Measurements from ENCODE around the gene PPEF2. TPM values are rescaled to one million over a fixed set of nuclear protein-coding genes. Genes with fewer than 3 reads are reported as not detected.
A peak's percentile ranks its signal among the peaks of the same experiment; 100 is the strongest.

Gene PPEF2
- total and polyA plus RNA-seq, 8 donors, result not detected

DNA sequence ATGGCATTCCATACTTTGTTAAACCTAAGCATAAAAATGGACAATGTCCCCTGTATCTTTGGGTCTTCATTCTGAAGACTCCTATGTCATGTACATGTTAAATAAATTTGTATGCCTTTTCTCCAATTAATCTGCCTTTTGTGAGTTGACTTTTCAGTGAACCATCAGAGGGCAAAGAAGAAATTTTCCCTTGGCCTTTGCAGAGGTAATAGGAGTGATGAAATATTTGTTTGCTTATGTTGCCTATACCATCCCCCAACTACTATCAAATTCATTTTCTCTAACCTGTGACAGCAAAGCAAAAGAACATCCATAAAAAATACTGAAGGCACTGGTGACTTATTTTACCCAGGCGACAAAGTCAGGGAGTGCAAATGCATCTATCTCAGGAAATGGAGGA is 20.3 kb upstream of the PPEF2 start:
- Histone ChIP-seq H3K36me3 (no peaks in the 10 kb centered on the region), H3K4me3 (no peak overlapping the region), H3K27me3 (no peaks in the 10 kb centered on the region), H3K9me3 (no peaks in the 10 kb centered on the region), H3K27ac (no peak overlapping the region), H3K4me1 (no peaks in the 10 kb centered on the region)
- no peak for ATAC-seq
- TF ChIP-seq, protein P1, sequence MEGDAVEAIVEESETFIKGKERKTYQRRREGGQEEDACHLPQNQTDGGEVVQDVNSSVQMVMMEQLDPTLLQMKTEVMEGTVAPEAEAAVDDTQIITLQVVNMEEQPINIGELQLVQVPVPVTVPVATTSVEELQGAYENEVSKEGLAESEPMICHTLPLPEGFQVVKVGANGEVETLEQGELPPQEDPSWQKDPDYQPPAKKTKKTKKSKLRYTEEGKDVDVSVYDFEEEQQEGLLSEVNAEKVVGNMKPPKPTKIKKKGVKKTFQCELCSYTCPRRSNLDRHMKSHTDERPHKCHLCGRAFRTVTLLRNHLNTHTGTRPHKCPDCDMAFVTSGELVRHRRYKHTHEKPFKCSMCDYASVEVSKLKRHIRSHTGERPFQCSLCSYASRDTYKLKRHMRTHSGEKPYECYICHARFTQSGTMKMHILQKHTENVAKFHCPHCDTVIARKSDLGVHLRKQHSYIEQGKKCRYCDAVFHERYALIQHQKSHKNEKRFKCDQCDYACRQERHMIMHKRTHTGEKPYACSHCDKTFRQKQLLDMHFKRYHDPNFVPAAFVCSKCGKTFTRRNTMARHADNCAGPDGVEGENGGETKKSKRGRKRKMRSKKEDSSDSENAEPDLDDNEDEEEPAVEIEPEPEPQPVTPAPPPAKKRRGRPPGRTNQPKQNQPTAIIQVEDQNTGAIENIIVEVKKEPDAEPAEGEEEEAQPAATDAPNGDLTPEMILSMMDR (IDR thresholded peaks at IDR 0.05), result no peak
- no peak for DNase-seq
- intact Hi-C loops (cut with DNase I), result no loop called here
- FAIRE-seq, result no peak
- WGBS, 2 donors, result 92 to 95% methylated on average over 1 of the region's 1 CpG

DNA sequence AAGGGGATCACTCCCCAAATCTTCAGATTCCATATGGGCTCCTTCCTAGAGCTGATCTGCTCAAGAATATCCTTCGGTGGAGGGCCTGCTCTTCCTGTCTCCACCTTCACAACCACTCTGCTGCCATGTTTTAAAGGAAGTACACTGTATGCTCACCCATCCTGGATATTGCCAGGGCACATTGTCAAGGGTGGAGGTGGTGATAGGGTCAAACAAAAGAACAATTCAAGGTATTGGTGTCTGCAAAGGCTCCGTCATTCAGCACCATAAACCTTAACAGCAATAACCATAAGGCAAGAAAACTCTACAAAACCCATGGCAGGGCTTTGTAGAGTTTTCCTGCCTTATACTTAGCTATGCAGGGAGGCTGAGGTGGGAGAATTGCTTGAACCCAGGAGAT is 19.7 kb upstream of the PPEF2 start:
- intact Hi-C loops (cut with DNase I), result no loop called here
- Histone ChIP-seq H3K4me3 (no peak overlapping the region), H3K27ac (no peak overlapping the region), H3K9me3 (no peaks in the 10 kb centered on the region), H3K27me3 (no peaks in the 10 kb centered on the region), H3K4me1 (peaks cover 0 to 3% (median 0%) of the 10 kb centered on the region in 3 donors), H3K36me3 (no peaks in the 10 kb centered on the region)
- DNase-seq (no peak), FAIRE-seq (no peak), ATAC-seq (no peak)
- TF ChIP-seq, protein P1 (IDR thresholded peaks at IDR 0.05), result no peak
- WGBS, 2 donors, result 94 to 97% methylated on average over 2 of the region's 2 CpGs

GRCh38 chr4:75920327-75920726 is 18.1 kb upstream of the PPEF2 start:
- Histone ChIP-seq H3K9me3 (no peaks in the 10 kb centered on the region), H3K4me3 (no peak overlapping the region), H3K27me3 (no peaks in the 10 kb centered on the region), H3K36me3 (no peaks in the 10 kb centered on the region), H3K27ac (no peak overlapping the region), H3K4me1 (peaks cover 0 to 10% (median 4%) of the 10 kb centered on the region in 3 donors)
- TF ChIP-seq, protein P1 (IDR thresholded peaks at IDR 0.05), result no peak
- DNase-seq (no peak), FAIRE-seq (no peak), ATAC-seq (no peak)
- intact Hi-C loops (cut with DNase I), result no loop called here
- 91 to 95% methylated on average over 4 of the region's 4 CpGs for WGBS, 2 donors

DNA sequence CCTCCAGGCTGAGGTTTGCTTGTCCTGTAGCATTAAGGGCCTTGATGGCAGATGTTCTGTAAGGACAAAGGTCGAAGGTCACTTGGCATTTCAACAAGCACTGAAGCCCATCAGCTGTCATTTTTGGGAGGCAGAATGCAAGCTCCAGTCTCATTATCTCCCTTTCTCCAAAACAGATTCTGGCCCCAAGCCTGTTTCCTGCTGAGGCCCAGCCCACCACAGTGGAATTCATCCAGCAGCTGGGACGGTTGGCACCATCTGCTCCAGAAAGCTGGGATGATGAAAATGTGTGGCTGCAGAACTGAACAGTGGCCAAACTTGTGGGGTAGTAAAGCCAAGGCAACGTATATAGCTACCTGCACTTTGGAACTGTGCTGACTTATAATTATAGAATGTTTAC is 17.7 kb upstream of the PPEF2 start:
- TF ChIP-seq, protein P1 (IDR thresholded peaks at IDR 0.05), result no peak
- Histone ChIP-seq H3K27me3 (no peaks in the 10 kb centered on the region), H3K4me1 (peaks cover 0 to 10% (median 4%) of the 10 kb centered on the region in 3 donors), H3K9me3 (no peaks in the 10 kb centered on the region), H3K4me3 (no peak overlapping the region), H3K36me3 (no peaks in the 10 kb centered on the region), H3K27ac (no peak overlapping the region)
- ATAC-seq (no peak), FAIRE-seq (no peak), DNase-seq (no peak)
- 42 to 52% methylated on average over 3 of the region's 3 CpGs for WGBS, 2 donors
- intact Hi-C loops (cut with DNase I), result no loop called here

GRCh38 chr4:75916091-75916661 is 13.9 kb upstream of the PPEF2 start:
- WGBS, 2 donors, result 4 to 7% methylated on average over 1 of the region's 1 CpG
- Histone ChIP-seq H3K4me3 (no peak overlapping the region), H3K27me3 (no peaks in the 10 kb centered on the region), H3K36me3 (no peaks in the 10 kb centered on the region), H3K4me1 (peaks cover 0 to 10% (median 4%) of the 10 kb centered on the region in 3 donors), H3K9me3 (no peaks in the 10 kb centered on the region), H3K27ac (peak overlapping the region in 2 of 4 donors; percentile 35 to 59)
- ATAC-seq (peak; percentile 88 to 98 (median 96)), DNase-seq (peak in 3 of 6 donors; percentile 24 to 55 (median 28)), FAIRE-seq (peak; percentile 26)
- intact Hi-C loops (cut with DNase I), result no loop called here
- TF ChIP-seq, protein P1 (IDR thresholded peaks at IDR 0.05), result peak; percentile 50 to 77 (median 72)

All from pancreas (tissue), 10 donors.